DMS 273 treated with DMSO at 0.1 percent for 48 hours (cell line): ENCODE results near the gene ITGB7.

Experiments
- DNase-seq: peaks from one replicate; lab custom pipeline; 2025; lab: John Stamatoyannopoulos, UW

ITGB7 gene

GRCh38 chr12:53196486-53196885 is 10.6 kb downstream of the ITGB7 start:
- no peak for DNase-seq

DNA sequence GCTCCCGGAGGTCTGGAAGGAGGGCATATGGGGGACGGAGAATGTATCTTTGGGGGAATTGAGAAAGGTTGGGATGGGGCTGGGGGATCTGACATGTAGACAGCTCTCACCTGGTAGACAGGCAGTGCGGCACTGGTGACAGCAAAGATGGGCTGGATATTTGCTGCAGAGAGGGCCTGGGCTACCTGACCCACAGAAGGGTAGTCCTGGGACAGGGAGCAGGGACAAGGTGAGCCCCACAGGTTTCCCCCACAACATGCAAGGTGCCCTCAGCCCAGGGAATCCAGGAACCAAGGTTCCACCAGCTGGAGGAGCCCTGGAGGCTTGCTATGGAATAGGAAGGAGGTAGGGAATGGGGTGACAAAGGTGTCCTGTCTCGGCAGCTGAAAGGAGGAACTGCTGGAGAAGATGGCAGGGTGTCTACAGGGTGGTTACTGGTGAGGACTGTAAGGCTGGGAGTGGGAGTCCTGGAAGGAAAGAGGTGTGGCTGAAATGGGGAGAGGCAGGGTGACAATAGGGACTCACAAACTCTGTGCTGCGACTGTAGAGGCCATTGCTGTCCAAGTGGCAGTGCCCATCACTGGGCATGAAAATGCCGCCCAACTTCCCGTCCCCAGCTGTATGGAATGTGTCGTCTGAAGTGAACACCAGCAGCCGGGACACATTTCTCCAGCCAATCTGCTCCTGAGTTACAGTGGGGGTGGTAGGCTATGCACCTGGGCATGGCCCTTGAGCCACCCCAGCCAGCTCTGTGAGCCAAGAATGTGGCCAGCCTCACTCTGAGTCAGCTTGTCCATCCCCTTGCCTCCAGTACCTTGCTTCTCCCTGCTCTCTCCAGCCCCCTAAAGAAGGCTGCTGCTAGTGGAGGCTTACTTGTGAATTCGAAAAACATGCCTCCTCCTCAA is 11.3 kb downstream of the ITGB7 start:
- DNase-seq, result no peak

DNA sequence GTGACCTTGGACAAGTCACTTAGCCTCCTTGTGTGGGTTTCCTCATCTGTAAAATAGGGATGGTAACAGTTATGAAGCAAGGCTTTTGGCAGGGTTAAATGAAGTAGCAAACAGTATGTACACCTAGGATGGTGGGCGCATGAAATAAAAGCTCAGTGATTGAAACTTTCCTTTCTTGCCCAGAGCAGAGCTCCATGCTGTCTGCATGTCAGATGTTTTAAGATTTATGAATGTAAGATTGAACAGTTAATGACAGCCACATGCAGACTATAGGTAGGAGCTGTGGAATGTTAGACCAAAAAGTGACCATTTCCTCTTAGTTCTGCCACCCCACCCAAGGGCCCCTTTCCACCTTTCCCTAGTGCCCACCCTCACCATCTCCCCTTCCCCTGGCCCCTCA is 12.1 kb downstream of the ITGB7 start:
- no peak for DNase-seq

DNA sequence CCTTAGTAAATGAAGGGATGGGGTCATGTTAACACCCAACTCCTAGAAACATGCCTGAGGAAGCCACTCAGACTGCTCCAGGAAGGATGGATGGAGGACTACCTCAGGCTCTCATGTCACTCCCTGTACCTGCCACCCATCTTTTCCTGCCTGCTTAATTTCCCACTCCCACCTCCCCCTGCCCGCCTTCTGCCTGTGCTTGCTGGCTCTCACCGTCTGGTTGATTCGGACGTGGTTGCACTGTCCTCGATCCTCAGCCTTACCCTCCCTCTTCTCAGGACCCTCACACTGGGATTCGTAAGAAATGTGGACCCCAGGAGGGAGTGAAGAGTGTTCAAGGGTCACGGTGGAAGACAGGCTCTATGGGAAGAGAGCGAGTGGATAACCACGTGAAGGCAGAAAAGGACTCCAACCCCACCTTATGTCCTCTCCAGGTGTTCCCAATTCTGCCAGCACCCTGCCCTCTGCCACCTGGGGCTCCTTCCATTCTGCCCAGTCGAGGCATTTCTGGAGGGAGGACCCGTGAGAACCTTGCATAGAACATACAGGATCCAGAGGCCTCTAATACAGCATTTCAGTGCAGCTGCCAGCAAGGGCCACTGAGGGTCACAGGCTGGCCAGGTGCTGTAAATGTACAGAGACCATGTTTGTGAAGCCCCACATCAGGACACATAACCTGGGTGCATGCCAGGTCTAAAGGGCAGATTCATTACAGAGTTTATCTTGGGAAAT is 12.9 kb downstream of the ITGB7 start:
- DNase-seq, result no peak

DNA sequence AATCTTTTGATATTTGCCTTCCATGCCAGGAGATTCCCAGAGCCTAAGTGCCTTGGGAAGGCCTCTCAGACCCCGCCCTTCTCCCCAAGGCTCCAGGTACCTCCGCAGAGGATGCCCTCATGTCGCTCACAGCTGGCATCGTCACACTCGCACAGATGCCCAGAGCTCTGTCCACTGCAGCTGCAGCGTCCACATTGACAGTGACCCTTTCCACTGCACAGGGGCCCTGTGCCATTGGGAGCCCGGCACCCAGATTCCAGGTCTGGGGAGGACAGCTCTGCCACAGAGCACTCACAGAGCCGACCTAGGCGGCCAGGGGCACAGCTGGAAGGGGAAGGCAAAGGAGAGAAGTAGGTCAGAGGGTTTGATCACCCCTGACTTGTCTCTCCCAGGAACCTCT is 14.0 kb downstream of the ITGB7 start:
- no peak for DNase-seq

GRCh38 chr12:53192531-53193021 is 14.5 kb downstream of the ITGB7 start:
- no peak for DNase-seq

DNA sequence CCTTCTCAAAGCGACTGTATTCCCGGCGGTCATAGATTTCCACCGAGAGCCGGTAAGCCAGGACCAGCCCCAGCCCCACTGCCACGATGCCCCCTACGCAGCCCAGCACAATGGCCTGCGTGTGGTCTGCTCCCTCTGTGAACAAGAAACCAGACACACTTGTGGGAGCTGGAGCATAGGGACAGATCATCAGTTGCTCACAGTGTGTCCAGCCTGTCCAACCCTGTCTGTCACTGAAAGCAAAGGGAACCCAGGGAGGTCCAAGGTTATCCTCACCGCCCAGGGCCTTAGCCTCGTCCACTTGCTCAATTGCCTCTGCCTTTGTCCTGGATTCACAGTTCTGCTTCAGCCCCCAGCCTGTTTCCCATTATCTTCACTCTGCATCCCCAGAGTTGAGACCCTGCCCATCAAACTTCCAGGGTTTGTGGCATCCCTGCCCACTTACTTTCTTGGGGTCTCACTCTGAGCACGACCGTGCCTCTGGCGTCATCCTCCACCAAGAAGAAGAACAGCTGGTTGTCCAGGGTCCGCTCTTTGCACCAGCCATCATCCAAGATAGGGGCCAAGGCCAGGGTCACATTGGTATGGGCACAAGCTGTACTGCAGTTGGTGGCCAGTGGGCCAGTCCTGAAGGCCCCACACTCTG is 15.0 kb downstream of the ITGB7 start:
- DNase-seq, result no peak

GRCh38 chr12:53191096-53191884 is 15.8 kb downstream of the ITGB7 start:
- DNase-seq, result no peak

DNA sequence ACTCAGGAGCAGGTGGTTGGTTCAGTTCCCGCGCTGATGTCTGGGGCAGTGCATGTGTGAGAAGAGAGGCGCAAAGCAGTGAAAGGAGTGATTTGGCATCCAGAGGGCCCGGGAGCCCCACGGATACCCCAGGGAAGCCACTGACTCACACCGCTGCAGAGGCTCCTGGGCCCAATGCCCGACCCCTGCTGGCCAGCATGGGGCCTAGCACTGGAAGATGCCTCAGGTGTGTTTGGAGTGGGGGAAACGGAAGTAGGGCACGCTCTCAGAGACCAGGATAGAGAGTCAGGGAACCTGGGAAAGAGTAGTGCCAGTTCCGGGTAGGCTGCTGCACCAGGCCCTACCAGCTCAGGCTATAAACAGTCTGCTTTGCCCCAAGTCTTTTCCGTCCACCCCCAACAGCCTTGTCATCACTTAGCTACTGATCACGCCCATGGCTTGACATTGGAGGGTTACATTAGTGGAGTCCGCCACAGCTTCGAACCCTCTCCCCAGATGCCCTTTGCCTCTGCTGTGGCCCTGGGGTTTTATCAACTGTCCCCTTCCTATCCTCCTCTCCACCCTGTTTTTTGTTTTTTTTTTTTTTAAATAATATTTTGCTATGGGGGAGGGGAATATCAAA is 16.8 kb downstream of the ITGB7 start:
- DNase-seq, result peak; percentile 10

- DNase-seq, result no peak
Observed at GRCh38 chr12:53187145-53187899, 19.7 kb downstream of the ITGB7 start.

GRCh38 chr12:53186745-53187144 is 20.3 kb downstream of the ITGB7 start:
- no peak for DNase-seq

DNA sequence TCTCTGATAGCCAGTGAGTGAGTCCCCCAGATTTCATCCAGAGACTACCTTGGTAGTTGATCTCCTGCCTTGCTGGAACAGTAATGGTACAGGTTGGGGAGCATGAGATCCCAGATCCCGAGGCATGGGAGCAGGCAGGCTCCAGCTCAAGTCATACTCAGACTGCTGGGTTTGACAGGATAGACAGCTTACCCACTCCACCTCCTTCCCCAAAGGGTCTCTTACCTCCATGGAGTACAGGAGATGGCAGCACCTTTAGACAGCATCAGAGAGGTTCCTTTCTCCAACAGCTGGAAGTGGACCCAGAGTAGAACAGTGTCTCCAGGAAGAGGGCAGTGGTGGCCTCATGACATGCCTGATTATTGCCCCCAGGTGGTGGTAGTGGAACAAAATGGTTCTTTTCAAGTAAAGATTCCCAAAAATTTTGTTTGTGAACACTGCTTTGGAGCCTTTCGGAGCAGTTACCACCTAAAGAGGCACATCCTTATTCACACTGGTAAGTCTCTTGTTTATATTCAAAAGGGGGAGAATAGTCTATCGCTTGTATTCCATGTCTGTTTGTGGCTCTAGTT is 21.4 kb downstream of the ITGB7 start:
- no peak for DNase-seq

DNA sequence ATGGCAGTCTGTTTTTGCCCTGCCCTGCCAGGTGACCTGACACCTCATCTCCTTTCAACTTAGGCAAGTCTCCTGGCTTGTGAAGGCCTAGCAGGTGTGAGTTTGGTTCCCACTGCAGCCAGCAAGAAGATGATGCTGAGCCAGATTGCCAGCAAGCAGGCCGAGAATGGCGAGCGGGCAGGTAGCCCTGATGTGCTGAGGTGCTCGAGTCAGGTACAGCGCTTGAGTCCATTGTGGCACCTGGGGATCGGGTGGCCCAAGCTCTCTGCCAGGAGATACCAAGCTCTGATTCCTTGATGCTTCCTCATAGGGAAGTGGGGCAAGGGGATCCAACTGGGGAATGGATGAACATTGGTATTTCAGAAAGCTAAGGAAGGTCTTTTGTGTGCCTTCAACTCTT is 22.2 kb downstream of the ITGB7 start:
- DNase-seq, result no peak

DNA sequence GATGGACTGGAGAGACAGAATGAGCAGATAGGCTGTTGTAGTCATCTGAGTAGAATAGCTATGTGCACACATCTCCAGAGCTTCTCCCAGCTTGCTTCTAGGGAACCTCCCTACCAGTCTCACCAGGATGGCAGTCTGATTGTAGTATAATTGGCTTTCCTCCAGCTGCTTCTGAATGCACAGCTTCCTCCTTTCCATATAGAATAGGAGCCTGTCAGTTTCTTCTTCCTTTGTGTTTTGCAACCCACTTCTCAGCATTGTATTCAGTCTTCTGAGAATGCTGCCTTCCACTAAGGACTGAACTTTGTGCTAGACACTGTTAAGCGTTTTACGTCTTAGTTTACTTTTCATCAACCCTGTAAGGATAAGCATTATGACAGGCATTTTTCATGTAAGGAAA is 24.1 kb downstream of the ITGB7 start:
- no peak for DNase-seq

GRCh38 chr12:53181935-53182334 is 25.1 kb downstream of the ITGB7 start:
- no peak for DNase-seq

- no peak for DNase-seq
Observed at GRCh38 chr12:53180931-53181645, 26.0 kb downstream of the ITGB7 start.

- peak; percentile 84 for DNase-seq
Observed at GRCh38 chr12:53180220-53180930, 26.7 kb downstream of the ITGB7 start, which contains the start of the genes CSAD and ZNF740. Gene CSAD, minus strand, starts transcription at chr12:53180925. Its CDS starts 7,455 bp downstream, at chr12:53173470. Gene ZNF740, plus strand, starts transcription at chr12:53180722. Its CDS starts 1,262 bp downstream, at chr12:53181984.

- no peak for DNase-seq
Observed at GRCh38 chr12:53179687-53180219, 27.3 kb downstream of the ITGB7 start.
